Measurements from ENCODE around the gene REEP1. TPM values are rescaled to one million over a fixed set of nuclear protein-coding genes. Genes with fewer than 3 reads are reported as not detected.

The REEP1 gene
- total RNA-seq, 6 donors from 2014 or later: 4.1 to 10.4 (median 7.5) TPM

GRCh38 chr2:86193901-86194567, 143.4 kb downstream of the REEP1 start:
- peak overlapping the region in 3 of 4 donors; percentile 74 to 98 (median 79) for H3K4me3 ChIP-seq
- no peaks in the 10 kb centered on the region for H3K27me3 ChIP-seq
- peaks cover 24 to 61% (median 34%) of the 10 kb centered on the region in 4 donors for H3K4me1 ChIP-seq
- no peak for TF ChIP-seq POLR2A (IDR thresholded peaks at IDR 0.05)
- no peak for TF ChIP-seq CTCF (IDR thresholded peaks at IDR 0.05)
- no peak for TF ChIP-seq POLR2AphosphoS5 (IDR thresholded peaks at IDR 0.05)
- TF ChIP-seq EP300 (IDR thresholded peaks at IDR 0.05): no peak
- H3K9me3 ChIP-seq: no peaks in the 10 kb centered on the region
- WGBS, 2 donors: 69 to 81% methylated on average over 7 of the region's 7 CpGs
- peaks cover 0 to 6% (median 0%) of the 10 kb centered on the region in 4 donors for H3K36me3 ChIP-seq
- H3K27ac ChIP-seq: peak overlapping the region; percentile 96 to 100 (median 98)
- ATAC-seq (ENCODE audit: low FRiP score in 2 of 2) (no peak), DNase-seq (no peak)

- TF ChIP-seq POLR2AphosphoS5 (IDR thresholded peaks at IDR 0.05) (no peak), EP300 (IDR thresholded peaks at IDR 0.05) (no peak), CTCF (IDR thresholded peaks at IDR 0.05) (no peak), POLR2A (IDR thresholded peaks at IDR 0.05) (no peak)
- H3K27ac ChIP-seq: no peak overlapping the region
- no peaks in the 10 kb centered on the region for H3K27me3 ChIP-seq
- no peak for ATAC-seq (ENCODE audit: low FRiP score in 2 of 2)
- 70 to 76% methylated on average over 7 of the region's 7 CpGs for WGBS, 2 donors
- no peaks in the 10 kb centered on the region for H3K9me3 ChIP-seq
- DNase-seq: no peak
- H3K4me3 ChIP-seq: no peak overlapping the region
- H3K36me3 ChIP-seq: peaks cover 0 to 13% (median 0%) of the 10 kb centered on the region in 4 donors
- peaks cover 21 to 67% (median 44%) of the 10 kb centered on the region in 4 donors for H3K4me1 ChIP-seq
Measured at GRCh38 chr2:86189782-86190416, 147.5 kb downstream of the REEP1 start.

- Histone ChIP-seq H3K27me3 (no peaks in the 10 kb centered on the region), H3K4me1 (peaks cover 10 to 55% (median 37%) of the 10 kb centered on the region in 4 donors), H3K27ac (no peak overlapping the region), H3K4me3 (no peak overlapping the region), H3K36me3 (peaks cover 0 to 13% (median 0%) of the 10 kb centered on the region in 4 donors), H3K9me3 (no peaks in the 10 kb centered on the region)
- no peak for ATAC-seq (ENCODE audit: low FRiP score in 2 of 2)
- TF ChIP-seq EP300 (IDR thresholded peaks at IDR 0.05) (no peak), POLR2A (IDR thresholded peaks at IDR 0.05) (no peak), CTCF (IDR thresholded peaks at IDR 0.05) (no peak), POLR2AphosphoS5 (IDR thresholded peaks at IDR 0.05) (no peak)
- DNase-seq: no peak
Measured at GRCh38 chr2:86186431-86186830, 151.0 kb downstream of the REEP1 start.

- H3K4me3 ChIP-seq: no peak overlapping the region
- peaks cover 10 to 48% (median 35%) of the 10 kb centered on the region in 4 donors for H3K4me1 ChIP-seq
- no peak for DNase-seq
- H3K27ac ChIP-seq: peak overlapping the region in 3 of 4 donors; percentile 2 to 54 (median 52)
- H3K36me3 ChIP-seq: peaks cover 0 to 17% (median 2%) of the 10 kb centered on the region in 4 donors
- H3K9me3 ChIP-seq: no peaks in the 10 kb centered on the region
- no peak for TF ChIP-seq POLR2A (IDR thresholded peaks at IDR 0.05)
- no peak for TF ChIP-seq POLR2AphosphoS5 (IDR thresholded peaks at IDR 0.05)
- no peak for TF ChIP-seq CTCF (IDR thresholded peaks at IDR 0.05)
- TF ChIP-seq EP300 (IDR thresholded peaks at IDR 0.05): no peak
- no peaks in the 10 kb centered on the region for H3K27me3 ChIP-seq
- 27 to 28% methylated on average over 1 of the region's 1 CpG for WGBS, 2 donors
- no peak for ATAC-seq (ENCODE audit: low FRiP score in 2 of 2)
Measured at GRCh38 chr2:86185517-86186212, 151.8 kb downstream of the REEP1 start.
